Loucy (cell line): ENCODE measurements around the gene MAD1L1.

Experiments
- H2AFZ ChIP-seq: fragments of 200-600 bp; sonication (generic); 2 replicates; pipeline ENCODE4 v1.6.0; 2016; ENCODE audit warnings: antibody characterized with exemption, mild to moderate bottlenecking, low read length, moderate library complexity
- H3F3A ChIP-seq: fragments of 200-600 bp; 2 replicates; pipeline ENCODE4 v1.6.0; 2016; ENCODE audit warnings: antibody characterized with exemption, low read depth, mild to moderate bottlenecking
- H3K27me3 ChIP-seq: fragments of 200-600 bp; sonication (generic); 2 replicates; pipeline ENCODE4 v1.6.1; 2014; ENCODE audit warnings: low read length, mild to moderate bottlenecking; ENCODE audit not compliant: insufficient read depth, poor library complexity, severe bottlenecking
- H3K36me3 ChIP-seq: fragments of 200-600 bp; sonication (generic); 2 replicates; pipeline ENCODE4 v1.6.1; 2016; ENCODE audit warnings: low read length; ENCODE audit not compliant: insufficient read depth
- H3K4me1 ChIP-seq: fragments of 200-600 bp; sonication (generic); 2 replicates; pipeline ENCODE4 v1.5.1; 2014; ENCODE audit warnings: low read length, mild to moderate bottlenecking; ENCODE audit not compliant: insufficient read depth, poor library complexity, severe bottlenecking
- H3K4me2 ChIP-seq: fragments of 200-600 bp; sonication (generic); 2 replicates; pipeline ENCODE4 v1.6.0; 2014; ENCODE audit warnings: antibody characterized with exemption, low read length, low read depth, mild to moderate bottlenecking; ENCODE audit not compliant: poor library complexity, severe bottlenecking
- H3K4me3 ChIP-seq: fragments of 200-600 bp; sonication (generic); 2 replicates; pipeline ENCODE4 v1.5.1; 2014; ENCODE audit warnings: low read length, mild to moderate bottlenecking, mixed read lengths; ENCODE audit not compliant: poor library complexity, severe bottlenecking
- H3K79me2 ChIP-seq: fragments of 200-600 bp; sonication (generic); 2 replicates; pipeline ENCODE4 v1.6.1; 2014; ENCODE audit warnings: low read length; ENCODE audit not compliant: insufficient read depth
- H3K9ac ChIP-seq: fragments of 200-600 bp; sonication (generic); 2 replicates; pipeline ENCODE4 v1.6.0; 2014; ENCODE audit warnings: mild to moderate bottlenecking, low read depth, low read length, moderate library complexity; ENCODE audit not compliant: poor library complexity, severe bottlenecking
- H3K9me2 ChIP-seq: fragments of 200-600 bp; sonication (generic); replicated peaks from 2 replicates; pipeline ENCODE4 v1.6.1; 2016; ENCODE audit warnings: low read depth, low read length, mixed read lengths
- H3K9me3 ChIP-seq: fragments of 200-600 bp; sonication (generic); 2 replicates; pipeline ENCODE4 v1.6.1; 2014; ENCODE audit warnings: mild to moderate bottlenecking, antibody characterized with exemption, low read length, low read depth; ENCODE audit not compliant: insufficient read depth
- H4K20me1 ChIP-seq: fragments of 200-600 bp; sonication (generic); 2 replicates; pipeline ENCODE4 v1.6.0; 2014; ENCODE audit warnings: antibody characterized with exemption, low read length, mild to moderate bottlenecking; ENCODE audit not compliant: insufficient read depth, poor library complexity, severe bottlenecking
- CTCF ChIP-seq: fragments of 200-600 bp; sonication (generic); conservative IDR thresholded peaks from 2 replicates; pipeline ENCODE4 v1.5.1; 2014; ENCODE audit warnings: mild to moderate bottlenecking, antibody characterized with exemption, low read length
- EZH2phosphoT487 ChIP-seq: fragments of 200-600 bp; IDR thresholded peaks from 2 replicates; pipeline ENCODE4 v1.6.1; 2018; ENCODE audit warnings: antibody characterized with exemption, mild to moderate bottlenecking, moderate library complexity, borderline replicate concordance

The MAD1L1 gene

DNA sequence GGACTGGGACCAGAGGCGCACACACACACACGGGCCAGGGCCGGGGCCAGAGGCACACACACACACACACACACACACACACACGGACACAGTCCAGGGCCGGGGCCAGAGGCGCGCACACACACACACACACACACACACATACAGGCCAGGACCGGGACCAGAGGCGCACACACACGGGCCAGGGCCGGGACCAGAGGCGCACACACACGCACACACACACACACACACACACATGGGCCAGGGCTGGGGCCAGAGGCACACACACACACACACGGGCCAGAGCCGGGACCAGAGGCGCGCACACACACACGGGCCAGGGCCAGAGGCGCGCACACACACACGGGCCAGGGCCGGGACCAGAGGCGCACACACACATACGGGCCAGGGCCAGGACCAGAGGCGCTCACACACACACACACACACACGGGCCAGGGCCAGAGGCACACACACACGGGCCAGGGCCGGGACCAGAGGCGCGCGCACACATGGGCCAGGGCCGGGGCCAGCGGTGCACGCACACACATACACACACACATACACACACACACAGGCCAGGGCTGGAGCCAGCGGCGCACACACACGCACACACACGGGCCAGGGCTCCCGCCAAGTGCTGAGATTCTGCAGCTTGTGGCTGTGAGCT lies 293.8 kb downstream of the MAD1L1 start:
- H3K27me3 ChIP-seq = no peaks in the 10 kb centered on the region
- H3K4me3 ChIP-seq = peak overlapping the region; percentile 81
- no peak for TF ChIP-seq CTCF
- no peak for TF ChIP-seq EZH2phosphoT487
- H3K36me3 ChIP-seq = peaks cover 16% of the 10 kb centered on the region; the same call in 1 of the 2 replicates
- H3K79me2 ChIP-seq = peaks cover 75% of the 10 kb centered on the region
- no peak overlapping the region for H2AFZ ChIP-seq
- H3K9ac ChIP-seq = peak overlapping the region; percentile 95
- peaks cover 4% of the 10 kb centered on the region; the same call in 1 of the 2 replicates for H3F3A ChIP-seq
- H4K20me1 ChIP-seq = peaks cover 32% of the 10 kb centered on the region
- H3K9me3 ChIP-seq = no peaks in the 10 kb centered on the region
- H3K9me2 ChIP-seq = no peaks in the 10 kb centered on the region
- peak overlapping the region; percentile 89 for H3K4me2 ChIP-seq
- H3K4me1 ChIP-seq = peaks cover 72% of the 10 kb centered on the region

GRCh38 chr7:1937252-1937605 lies 295.5 kb downstream of the MAD1L1 start:
- Histone ChIP-seq H3K9me2 (no peaks in the 10 kb centered on the region), H3K9me3 (no peaks in the 10 kb centered on the region), H3K9ac (peak overlapping the region; percentile 34), H3F3A (peaks cover 4% of the 10 kb centered on the region; the same call in 1 of the 2 replicates), H3K4me2 (peak overlapping the region; percentile 58), H3K4me1 (peaks cover 59% of the 10 kb centered on the region), H4K20me1 (peaks cover 32% of the 10 kb centered on the region), H3K79me2 (peaks cover 80% of the 10 kb centered on the region), H2AFZ (no peak overlapping the region), H3K36me3 (peaks cover 25% of the 10 kb centered on the region; the same call in 1 of the 2 replicates), H3K4me3 (peak overlapping the region; percentile 60), H3K27me3 (no peaks in the 10 kb centered on the region)
- TF ChIP-seq CTCF (no peak), EZH2phosphoT487 (no peak)

DNA sequence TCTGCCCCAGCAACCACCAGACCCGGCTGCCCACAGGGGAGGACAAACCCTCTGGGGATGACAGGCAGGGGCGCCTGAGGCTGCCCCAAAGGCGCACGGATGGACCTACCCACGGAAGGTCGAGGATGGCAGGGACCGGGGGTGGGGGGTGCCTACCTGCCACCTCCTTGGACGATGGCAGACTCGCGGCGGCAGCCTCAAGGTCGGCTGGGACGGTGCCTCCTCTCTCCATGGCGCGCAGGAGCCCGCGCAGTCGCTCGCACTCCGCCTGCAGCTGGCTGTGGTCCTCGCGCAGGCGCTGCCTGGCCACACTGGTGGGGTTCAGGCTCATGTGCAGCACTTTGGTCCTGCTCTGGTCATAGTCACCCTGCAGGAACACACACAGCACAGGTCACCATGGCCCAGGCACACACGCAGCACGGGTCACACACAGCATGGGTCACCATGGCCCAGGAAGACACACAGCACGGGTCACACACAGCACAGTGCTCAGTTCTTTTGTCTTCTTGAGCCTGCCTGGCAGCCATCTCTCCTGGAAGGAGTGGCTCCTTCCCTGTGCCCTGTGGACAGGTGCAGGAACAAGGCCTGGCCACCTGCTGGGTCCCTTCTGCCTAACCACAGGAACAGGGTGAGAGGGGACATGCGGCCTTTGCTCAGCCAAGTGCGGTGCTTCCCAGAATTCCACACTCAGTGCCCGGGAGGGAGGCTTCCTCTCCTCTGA lies 296.1 kb downstream of the MAD1L1 start:
- peak overlapping the region; percentile 58 for H3K4me2 ChIP-seq
- peaks cover 35% of the 10 kb centered on the region for H4K20me1 ChIP-seq
- no peak overlapping the region for H2AFZ ChIP-seq
- H3F3A ChIP-seq = peaks cover 4% of the 10 kb centered on the region; the same call in 1 of the 2 replicates
- H3K27me3 ChIP-seq = no peaks in the 10 kb centered on the region
- H3K9ac ChIP-seq = peak overlapping the region; percentile 34
- H3K79me2 ChIP-seq = peaks cover 77% of the 10 kb centered on the region
- no peaks in the 10 kb centered on the region for H3K9me3 ChIP-seq
- H3K4me3 ChIP-seq = peak overlapping the region; percentile 60
- H3K9me2 ChIP-seq = no peaks in the 10 kb centered on the region
- no peak for TF ChIP-seq CTCF
- TF ChIP-seq EZH2phosphoT487 = no peak
- peaks cover 54% of the 10 kb centered on the region for H3K4me1 ChIP-seq
- peaks cover 30% of the 10 kb centered on the region; the same call in 1 of the 2 replicates for H3K36me3 ChIP-seq
